Fibroblast of lung (primary cell): ENCODE data around the gene CAVIN1. TPM values are rescaled to one million over a fixed set of nuclear protein-coding genes. Genes with fewer than 3 reads are reported as not detected.

Experiments
- DNase-seq, 2 donors: peaks; one replicate each; pipeline versions ENCODE4 v3.0.0 to v3.0.0-alpha.2; 2010; ENCODE audit warnings: low read depth in 2 of 2
- H2AFZ ChIP-seq: 2 replicates; pipeline ENCODE4 v1.5.1; 2012; ENCODE audit warnings: low read length, control low read depth, inconsistent platforms
- H3K27ac ChIP-seq: 2 replicates; pipeline ENCODE4 v1.5.1; 2011; ENCODE audit warnings: low read length, control low read depth; ENCODE audit not compliant: insufficient read depth
- H3K27me3 ChIP-seq: 2 replicates; pipeline ENCODE4 v1.5.1; 2011; ENCODE audit warnings: mild to moderate bottlenecking, low read length; ENCODE audit not compliant: control insufficient read depth, insufficient read depth
- H3K36me3 ChIP-seq: 2 replicates; pipeline ENCODE4 v1.5.1; 2011; ENCODE audit warnings: low read length; ENCODE audit not compliant: control insufficient read depth, insufficient read depth
- H3K4me1 ChIP-seq: 2 replicates; pipeline ENCODE4 v1.5.1; 2011; ENCODE audit warnings: low read length; ENCODE audit not compliant: control insufficient read depth, insufficient read depth; ENCODE audit errors: extremely low read depth
- H3K4me2 ChIP-seq: 2 replicates; pipeline ENCODE4 v1.5.1; 2011; ENCODE audit warnings: low read length, control low read depth; ENCODE audit not compliant: insufficient read depth; ENCODE audit errors: extremely low read depth
- H3K4me3 ChIP-seq, 4 experiments: fragments of 200-600 bp in 1 of 4; sonication (generic) in 1 of 4; replicated peaks in 1 of 4; 2 replicates each; pipeline ENCODE4 v1.5.1; 2011 to 2016; ENCODE audit warnings: low read length in 4 of 4, low read depth in 3 of 4, mild to moderate bottlenecking in 3 of 4, control low read depth in 2 of 4, inconsistent platforms in 1 of 4, mixed read lengths in 1 of 4; ENCODE audit not compliant: insufficient read depth in 1 of 4; ENCODE audit errors: control extremely low read depth in 1 of 4
- H3K79me2 ChIP-seq: 2 replicates; pipeline ENCODE4 v1.5.1; 2012; ENCODE audit warnings: mild to moderate bottlenecking, low read length, inconsistent platforms; ENCODE audit not compliant: control insufficient read depth, insufficient read depth
- H3K9ac ChIP-seq: 2 replicates; pipeline ENCODE4 v1.5.1; 2011; ENCODE audit warnings: mild to moderate bottlenecking, low read length, control low read depth; ENCODE audit not compliant: insufficient read depth
- H3K9me3 ChIP-seq: 2 replicates; pipeline ENCODE4 v1.5.1; 2012; ENCODE audit warnings: low read depth, low read length; ENCODE audit not compliant: control insufficient read depth, insufficient read depth
- H4K20me1 ChIP-seq: 2 replicates; pipeline ENCODE4 v1.5.1; 2011; ENCODE audit warnings: low read length; ENCODE audit not compliant: control insufficient read depth, insufficient read depth; ENCODE audit errors: extremely low read depth
- CTCF ChIP-seq, 2 donors: IDR thresholded peaks in 1 of 2; conservative IDR thresholded peaks in 1 of 2; 1 replicate in 1 of 2; 2 replicates in 1 of 2; pipeline ENCODE4 v1.5.1; 2011 to 2012; ENCODE audit warnings: low read length in 2 of 2, control low read depth in 1 of 2, inconsistent platforms in 1 of 2, low read depth in 1 of 2, mild to moderate bottlenecking in 1 of 2
- EZH2 ChIP-seq: IDR thresholded peaks from 2 replicates; pipeline ENCODE4 v1.5.1; 2012; ENCODE audit warnings: low read length, control low read depth, mild to moderate bottlenecking; ENCODE audit errors: missing control alignments
- polyA plus RNA-seq, 2 donors: library from polyadenylated mRNA; depleted of rRNA in 1 of 2; stranded (reverse) in 1 of 2; unstranded in 1 of 2; fragments of >200 nt; gene quantifications; 2 replicates each; pipeline ENCODE4 v1.2.1, GENCODE V29; 2011 to 2012; ENCODE audit warnings: missing spikeins in 1 of 2
- total RNA-seq: library from RNA; depleted of rRNA; stranded (reverse); fragments of >200 nt; gene quantifications from 2 replicates; pipeline ENCODE4 v1.2.1, GENCODE V29; 2014

Gene CAVIN1
- total and polyA plus RNA-seq, 2 donors (not counting 1 experiment from before 2014, with no cell fraction given), result 372 to 490 TPM

- Histone ChIP-seq H3K36me3 (peaks cover 5% of the 10 kb centered on the region), H4K20me1 (peaks cover 8% of the 10 kb centered on the region), H3K27me3 (no peaks in the 10 kb centered on the region), H3K27ac (no peak overlapping the region), H3K4me3 (no peak overlapping the region), H3K4me1 (peaks cover 53% of the 10 kb centered on the region), H3K4me2 (peak overlapping the region; percentile 9), H2AFZ (no peak overlapping the region), H3K9ac (no peak overlapping the region), H3K79me2 (peaks cover 95% of the 10 kb centered on the region), H3K9me3 (no peaks in the 10 kb centered on the region)
- TF ChIP-seq CTCF (conservative IDR thresholded peaks at IDR 0.05 in 1 of 2, IDR thresholded peaks at IDR 0.05 in 1 of 2; ENCODE audit: low read depth in 1 of 2, low read length in 2 of 2), result no peak
- TF ChIP-seq EZH2, result no peak
- no peak for DNase-seq
Measured at GRCh38 chr17:42411361-42411760, 11.7 kb downstream of the CAVIN1 start.

- Histone ChIP-seq H3K4me1 (peaks cover 50% of the 10 kb centered on the region), H3K27me3 (no peaks in the 10 kb centered on the region), H4K20me1 (peaks cover 8% of the 10 kb centered on the region), H3K9ac (no peak overlapping the region), H3K79me2 (peaks cover 95% of the 10 kb centered on the region), H3K4me2 (peak overlapping the region; percentile 44), H2AFZ (no peak overlapping the region), H3K9me3 (no peaks in the 10 kb centered on the region), H3K36me3 (peaks cover 5% of the 10 kb centered on the region), H3K27ac (peak overlapping the region; percentile 63), H3K4me3 (no peak overlapping the region)
- TF ChIP-seq EZH2 (no peak), CTCF (conservative IDR thresholded peaks at IDR 0.05 in 1 of 2, IDR thresholded peaks at IDR 0.05 in 1 of 2; ENCODE audit: low read depth in 1 of 2, low read length in 2 of 2) (no peak)
- no peak for DNase-seq
Measured at GRCh38 chr17:42410319-42410685, 12.8 kb downstream of the CAVIN1 start.

- no peak overlapping the region for H2AFZ ChIP-seq
- H3K27ac ChIP-seq, result peak overlapping the region; percentile 63
- peak overlapping the region; percentile 44 for H3K4me2 ChIP-seq
- DNase-seq, result peak; percentile 88 to 94
- peak overlapping the region in 1 of 4 experiments; percentile 27 for H3K4me3 ChIP-seq
- H3K79me2 ChIP-seq, result peaks cover 95% of the 10 kb centered on the region
- no peaks in the 10 kb centered on the region for H3K27me3 ChIP-seq
- peaks cover 10% of the 10 kb centered on the region for H3K36me3 ChIP-seq
- H4K20me1 ChIP-seq, result peaks cover 6% of the 10 kb centered on the region
- H3K9me3 ChIP-seq, result no peaks in the 10 kb centered on the region
- no peak overlapping the region for H3K9ac ChIP-seq
- peaks cover 45% of the 10 kb centered on the region for H3K4me1 ChIP-seq
- TF ChIP-seq EZH2 (no peak), CTCF (conservative IDR thresholded peaks at IDR 0.05 in 1 of 2, IDR thresholded peaks at IDR 0.05 in 1 of 2; ENCODE audit: low read depth in 1 of 2, low read length in 2 of 2) (no peak)
Measured at GRCh38 chr17:42409523-42410318, 13.3 kb downstream of the CAVIN1 start.
